Mesothelial cell of epicardium (in vitro differentiated cells): ENCODE measurements around the gene ARHGAP22. TPM values are rescaled to one million over a fixed set of nuclear protein-coding genes. Genes with fewer than 3 reads are reported as not detected.

Experiments
- DNase-seq, 2 experiments: peaks; one replicate each; pipeline ENCODE4 v3.0.0; 2021; ENCODE audit warnings: low spot score in 2 of 2; ENCODE audit not compliant: unreplicated experiment in 2 of 2
- H3K27ac Mint-ChIP-seq: 2 replicates; pipeline ENCODE4 v1.8.0; 2021; ENCODE audit warnings: mixed read lengths
- H3K27me3 Mint-ChIP-seq: 2 replicates; pipeline ENCODE4 v1.8.0; 2021; ENCODE audit warnings: low read depth, mixed read lengths
- H3K36me3 Mint-ChIP-seq: 2 replicates; pipeline ENCODE4 v1.8.0; 2021; ENCODE audit warnings: mixed read lengths
- H3K4me1 Mint-ChIP-seq: 2 replicates; pipeline ENCODE4 v1.8.0; 2021; ENCODE audit warnings: mixed read lengths
- H3K4me3 Mint-ChIP-seq: 2 replicates; pipeline ENCODE4 v1.8.0; 2021; ENCODE audit warnings: mild to moderate bottlenecking, moderate library complexity, mixed read lengths
- H3K9me3 Mint-ChIP-seq: 2 replicates; pipeline ENCODE4 v1.8.0; 2021; ENCODE audit warnings: mixed read lengths
- CTCF ChIP-seq: fragments of 200-600 bp; sonication (generic); IDR thresholded peaks from one replicate; pipeline ENCODE4 v1.5.0; 2021; ENCODE audit warnings: antibody characterized with exemption; ENCODE audit not compliant: unreplicated experiment
- total RNA-seq: library from RNA; stranded (reverse); gene quantifications from 3 replicates; pipeline ENCODE4 v1.2.1, GENCODE V29; 2021

Gene ARHGAP22
- total RNA-seq, 1 donor from 2014 or later, result 2.9 TPM

- peak in 1 of 2 experiments; percentile 1 for DNase-seq
- Mint-ChIP-seq H3K4me1 (peaks cover 7% of the 10 kb centered on the region), H3K36me3 (no peaks in the 10 kb centered on the region), H3K27me3 (peaks cover 10% of the 10 kb centered on the region), H3K4me3 (no peak overlapping the region), H3K9me3 (peaks cover 4% of the 10 kb centered on the region), H3K27ac (no peak overlapping the region)
- no peak for TF ChIP-seq CTCF
These were observed 73.4 kb downstream of the ARHGAP22 start for GRCh38 chr10:48531486-48531885.

GRCh38 chr10:48529331-48529730 is 75.5 kb downstream of the ARHGAP22 start:
- Mint-ChIP-seq H3K27ac (no peak overlapping the region), H3K9me3 (peaks cover 4% of the 10 kb centered on the region), H3K36me3 (no peaks in the 10 kb centered on the region), H3K27me3 (peaks cover 21% of the 10 kb centered on the region), H3K4me1 (peaks cover 15% of the 10 kb centered on the region), H3K4me3 (no peak overlapping the region)
- TF ChIP-seq CTCF, result no peak
- peak in 1 of 2 experiments; percentile 7 for DNase-seq

GRCh38 chr10:48527756-48528155 is 77.1 kb downstream of the ARHGAP22 start:
- no peak for TF ChIP-seq CTCF
- peak in 1 of 2 experiments; percentile 20 for DNase-seq
- Mint-ChIP-seq H3K36me3 (no peaks in the 10 kb centered on the region), H3K27ac (no peak overlapping the region), H3K4me1 (peaks cover 14% of the 10 kb centered on the region), H3K4me3 (no peak overlapping the region), H3K27me3 (peaks cover 21% of the 10 kb centered on the region), H3K9me3 (no peaks in the 10 kb centered on the region)

GRCh38 chr10:48526846-48527505 is 77.9 kb downstream of the ARHGAP22 start:
- peaks cover 25% of the 10 kb centered on the region for H3K27me3 Mint-ChIP-seq
- DNase-seq, result peak in 1 of 2 experiments; percentile 7
- no peaks in the 10 kb centered on the region for H3K36me3 Mint-ChIP-seq
- H3K9me3 Mint-ChIP-seq, result no peaks in the 10 kb centered on the region
- TF ChIP-seq CTCF, result no peak
- H3K4me3 Mint-ChIP-seq, result no peak overlapping the region
- H3K27ac Mint-ChIP-seq, result peak overlapping the region; percentile 87
- peaks cover 18% of the 10 kb centered on the region for H3K4me1 Mint-ChIP-seq

DNA sequence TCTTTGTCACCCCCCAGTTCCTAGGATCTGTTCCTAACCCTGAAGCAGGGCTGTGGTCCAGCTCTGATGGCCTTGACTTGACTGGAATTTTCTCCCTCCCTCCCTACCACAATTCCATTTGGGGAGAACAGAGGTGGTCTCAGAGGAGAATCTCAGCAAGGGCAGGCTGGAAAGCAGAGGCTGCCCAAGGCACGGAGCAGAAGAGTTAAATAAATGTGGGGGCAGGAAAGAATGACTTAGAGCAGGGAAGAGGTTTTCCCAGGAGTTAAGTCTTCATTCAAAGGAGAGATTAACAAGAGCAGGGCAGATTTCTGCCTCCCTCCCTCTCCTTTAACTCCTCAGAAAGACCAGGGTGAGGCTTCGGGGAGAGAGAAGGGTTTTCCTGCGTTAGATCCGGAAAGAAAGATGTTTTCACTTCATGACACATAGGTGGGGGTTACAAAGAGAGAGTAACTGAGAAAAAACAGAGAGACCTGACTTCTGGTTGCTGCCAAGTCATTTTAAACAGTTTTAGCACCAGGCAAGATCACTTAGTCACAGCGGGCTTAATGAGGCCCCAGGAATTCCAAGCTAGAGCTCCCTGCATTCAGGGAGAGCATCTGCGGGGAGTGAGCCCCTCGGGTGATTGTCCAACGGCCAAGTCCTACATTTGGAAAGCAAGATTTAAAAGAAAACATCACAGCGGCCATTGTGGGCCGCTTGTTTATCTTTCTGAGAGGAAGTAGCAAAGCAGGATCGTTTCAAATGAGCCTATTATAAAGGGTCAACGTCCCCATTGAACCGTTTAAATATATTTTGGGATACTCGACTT is 78.7 kb downstream of the ARHGAP22 start:
- Mint-ChIP-seq H3K4me3 (peak overlapping the region; percentile 20), H3K4me1 (peaks cover 22% of the 10 kb centered on the region), H3K36me3 (no peaks in the 10 kb centered on the region), H3K27ac (peak overlapping the region; percentile 87), H3K27me3 (peaks cover 30% of the 10 kb centered on the region), H3K9me3 (no peaks in the 10 kb centered on the region)
- TF ChIP-seq CTCF, result no peak
- peak in 1 of 2 experiments; percentile 34 for DNase-seq
